Testis (tissue), 2 donors: ENCODE measurements around the gene PWWP2B.

Source experiments
- POLR2A ChIP-seq: fragments of 450-650 bp; IDR thresholded peaks from one replicate; pipeline ENCODE4 v1.6.1; 2017; ENCODE audit warnings: antibody characterized with exemption, mild to moderate bottlenecking, moderate library complexity
- TF ChIP-seq, protein P1 (sequence below), 3 experiments: fragments of 450-650 bp in 2 of 3; fragments of 200-600 bp in 1 of 3; sonication (generic) in 1 of 3; IDR thresholded peaks; one replicate each; pipeline ENCODE4 v1.5.1; 2016 to 2019; ENCODE audit warnings: antibody characterized with exemption in 3 of 3, mild to moderate bottlenecking in 2 of 3, moderate library complexity in 1 of 3

DNA sequence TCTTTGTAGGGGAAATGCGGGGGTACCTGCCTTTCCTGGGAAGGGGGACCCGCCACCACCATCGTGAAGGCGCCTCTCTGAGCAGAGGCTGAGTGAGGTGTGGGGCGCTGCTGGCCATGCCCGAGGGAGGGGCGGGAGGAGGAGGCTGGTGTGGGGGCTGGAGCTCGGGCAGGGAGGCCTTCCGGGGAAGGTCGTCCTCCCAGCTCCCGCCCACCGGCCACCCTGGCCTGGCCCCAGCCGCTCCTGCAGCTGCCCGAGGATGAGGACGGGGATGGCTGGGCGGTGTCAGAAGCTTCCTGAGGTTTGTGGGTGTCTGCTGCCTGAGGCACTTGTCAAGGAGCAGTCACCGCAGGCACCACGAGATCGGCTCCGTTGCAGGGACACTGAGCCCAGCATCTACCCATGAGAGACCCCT lies 11.4 kb downstream of the PWWP2B start:
- TF ChIP-seq, protein P1, sequence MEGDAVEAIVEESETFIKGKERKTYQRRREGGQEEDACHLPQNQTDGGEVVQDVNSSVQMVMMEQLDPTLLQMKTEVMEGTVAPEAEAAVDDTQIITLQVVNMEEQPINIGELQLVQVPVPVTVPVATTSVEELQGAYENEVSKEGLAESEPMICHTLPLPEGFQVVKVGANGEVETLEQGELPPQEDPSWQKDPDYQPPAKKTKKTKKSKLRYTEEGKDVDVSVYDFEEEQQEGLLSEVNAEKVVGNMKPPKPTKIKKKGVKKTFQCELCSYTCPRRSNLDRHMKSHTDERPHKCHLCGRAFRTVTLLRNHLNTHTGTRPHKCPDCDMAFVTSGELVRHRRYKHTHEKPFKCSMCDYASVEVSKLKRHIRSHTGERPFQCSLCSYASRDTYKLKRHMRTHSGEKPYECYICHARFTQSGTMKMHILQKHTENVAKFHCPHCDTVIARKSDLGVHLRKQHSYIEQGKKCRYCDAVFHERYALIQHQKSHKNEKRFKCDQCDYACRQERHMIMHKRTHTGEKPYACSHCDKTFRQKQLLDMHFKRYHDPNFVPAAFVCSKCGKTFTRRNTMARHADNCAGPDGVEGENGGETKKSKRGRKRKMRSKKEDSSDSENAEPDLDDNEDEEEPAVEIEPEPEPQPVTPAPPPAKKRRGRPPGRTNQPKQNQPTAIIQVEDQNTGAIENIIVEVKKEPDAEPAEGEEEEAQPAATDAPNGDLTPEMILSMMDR (IDR thresholded peaks at IDR 0.05) = no peak
- TF ChIP-seq POLR2A = no peak
